RWPE2 (cell line): ENCODE data around the gene ACTN3.
"Not testable (repeated sequence)": the region's sequence is repeated elsewhere in the genome, so short reads cannot be mapped to it uniquely, and the experiment has no call there.

Source experiments
- ATAC-seq: fragments of 200-7000 bp; cut with Tn5 transposase; 3 replicates; pipeline ENCODE4 v1.9.1; 2021; ENCODE audit warnings: low read depth
- DNase-seq: peaks from one replicate; pipeline ENCODE4 v3.0.0-alpha.2; 2020; ENCODE audit warnings: low spot score
- H3K27ac ChIP-seq: fragments of 450-650 bp; 2 replicates; pipeline ENCODE4 v1.5.1; 2017; ENCODE audit warnings: mild to moderate bottlenecking; ENCODE audit not compliant: poor library complexity, severe bottlenecking
- H3K27me3 ChIP-seq: fragments of 250-450 bp; sonication (Bioruptor Pico); 2 replicates; pipeline ENCODE4 v1.5.1; 2021; ENCODE audit warnings: mild to moderate bottlenecking, moderate library complexity; ENCODE audit not compliant: insufficient read depth, poor library complexity, severe bottlenecking
- H3K36me3 ChIP-seq: fragments of 250-450 bp; sonication (Bioruptor Pico); 2 replicates; pipeline ENCODE4 v1.5.1; 2020; ENCODE audit warnings: low read depth, mild to moderate bottlenecking, moderate library complexity
- H3K4me1 ChIP-seq: fragments of 250-450 bp; sonication (Bioruptor Pico); 2 replicates; pipeline ENCODE4 v1.5.1; 2021; ENCODE audit warnings: mild to moderate bottlenecking, moderate library complexity; ENCODE audit not compliant: insufficient read depth, poor library complexity, severe bottlenecking
- H3K4me3 ChIP-seq: fragments of 250-450 bp; sonication (Bioruptor Pico); 2 replicates; pipeline ENCODE4 v1.5.1; 2021; ENCODE audit warnings: mild to moderate bottlenecking, moderate library complexity; ENCODE audit not compliant: severe bottlenecking
- H3K9me3 ChIP-seq: fragments of 250-450 bp; sonication (Bioruptor Pico); 2 replicates; pipeline ENCODE4 v1.5.1; 2021; ENCODE audit warnings: mild to moderate bottlenecking, moderate library complexity; ENCODE audit not compliant: severe bottlenecking
- CTCF ChIP-seq: fragments of 450-650 bp; IDR thresholded peaks from one replicate; pipeline ENCODE4 v1.5.1; 2017; ENCODE audit warnings: mild to moderate bottlenecking, moderate library complexity; ENCODE audit not compliant: poor library complexity, severe bottlenecking

Gene ACTN3

GRCh38 chr11:66542362-66542761, 4.3 kb upstream of the ACTN3 start:
- Histone ChIP-seq H3K4me1 (no peaks in the 10 kb centered on the region), H3K36me3 (no peaks in the 10 kb centered on the region), H3K9me3 (no peaks in the 10 kb centered on the region), H3K4me3 (no peak overlapping the region), H3K27ac (no peak overlapping the region), H3K27me3 (no peaks in the 10 kb centered on the region)
- no peak for DNase-seq
- TF ChIP-seq CTCF = no peak
- no peak for ATAC-seq

GRCh38 chr11:66543263-66544107, 3.2 kb upstream of the ACTN3 start:
- ATAC-seq (no peak), DNase-seq (no peak)
- Histone ChIP-seq H3K36me3 (no peaks in the 10 kb centered on the region), H3K4me1 (no peaks in the 10 kb centered on the region), H3K27me3 (no peaks in the 10 kb centered on the region), H3K4me3 (no peak overlapping the region), H3K27ac (no peak overlapping the region), H3K9me3 (no peaks in the 10 kb centered on the region)
- TF ChIP-seq CTCF = no peak

GRCh38 chr11:66544952-66545351, 1.8 kb upstream of the ACTN3 start:
- H3K4me1 ChIP-seq, ATAC-seq, H3K27ac ChIP-seq, DNase-seq, H3K36me3 ChIP-seq, H3K27me3 ChIP-seq, H3K9me3 ChIP-seq: not testable (repeated sequence)
- peak overlapping the region; percentile 78 for H3K4me3 ChIP-seq

- Histone ChIP-seq H3K4me1 (no peaks in the 10 kb centered on the region), H3K4me3 (peak within 1 kb of the TSS; percentile 78), H3K27ac (no peak within 1 kb of the TSS), H3K36me3 (no peaks in the 10 kb centered on the region), H3K27me3 (no peaks in the 10 kb centered on the region), H3K9me3 (no peaks in the 10 kb centered on the region)
- ATAC-seq (peak; percentile 98), DNase-seq (peak; percentile 97)
- no peak for TF ChIP-seq CTCF
Measured at GRCh38 chr11:66545701-66546367, 869 bp upstream of the ACTN3 start, which contains the start of gene ZDHHC24. Gene ZDHHC24 (minus strand): TSS chr11:66546048. CDS start chr11:66546003, 45 bp downstream.

GRCh38 chr11:66546966-66547661, 411 bp downstream of the ACTN3 start:
- TF ChIP-seq CTCF = no peak
- no peaks in the 10 kb centered on the region for H3K27me3 ChIP-seq
- no peaks in the 10 kb centered on the region for H3K9me3 ChIP-seq
- no peak overlapping the region for H3K27ac ChIP-seq
- H3K4me1 ChIP-seq = no peaks in the 10 kb centered on the region
- ATAC-seq (no peak), DNase-seq (peak; percentile 62)
- H3K4me3 ChIP-seq = no peak overlapping the region
- no peaks in the 10 kb centered on the region for H3K36me3 ChIP-seq
